Loucy (cell line): ENCODE measurements around the gene MN1.

ENCODE experiments used
- CTCF ChIP-seq: fragments of 200-600 bp; sonication (generic); conservative IDR thresholded peaks from 2 replicates; pipeline ENCODE4 v1.5.1; 2014; ENCODE audit warnings: mild to moderate bottlenecking, antibody characterized with exemption, low read length
- EZH2phosphoT487 ChIP-seq: fragments of 200-600 bp; IDR thresholded peaks from 2 replicates; pipeline ENCODE4 v1.6.1; 2018; ENCODE audit warnings: antibody characterized with exemption, mild to moderate bottlenecking, moderate library complexity, borderline replicate concordance

GRCh38 chr22:27791859-27792241 lies 9.7 kb downstream of the MN1 start:
- TF ChIP-seq CTCF (no peak), EZH2phosphoT487 (no peak)
